SKM-1 treated with dmso at 0.1 percent for 144 hours (cell line): Measurements from ENCODE around the gene AGAP1.
A peak's percentile ranks its signal among the peaks of the same experiment; 100 is the strongest.
"Not testable (repeated sequence)": the region's sequence is repeated elsewhere in the genome, so short reads cannot be mapped to it uniquely, and the experiment has no call there.

Source experiments
- DNase-seq: peaks from one replicate; lab custom pipeline; 2025; ENCODE audit not compliant: unreplicated experiment; lab: John Stamatoyannopoulos, UW

Gene AGAP1

DNA sequence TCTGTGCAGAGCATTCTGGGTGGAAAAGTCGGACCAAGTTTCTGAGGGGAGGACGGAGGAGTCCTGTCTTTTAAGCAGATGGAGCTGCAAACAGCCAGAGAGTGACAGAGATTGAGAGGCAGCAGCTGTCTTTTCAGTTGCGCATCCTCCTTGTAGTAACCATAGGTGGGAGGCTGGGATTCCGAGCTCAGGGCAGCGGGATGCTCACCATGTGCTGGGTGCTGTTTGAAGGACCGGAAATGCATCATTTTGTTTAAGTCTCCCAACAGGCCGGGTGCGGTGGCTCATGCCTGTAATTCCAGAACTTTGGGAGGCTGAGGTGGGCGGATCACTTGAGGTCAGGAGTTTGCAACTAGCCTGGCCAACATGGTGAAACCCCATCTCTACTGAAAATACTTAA, 93.4 kb downstream of the AGAP1 start:
- no peak for DNase-seq

DNA sequence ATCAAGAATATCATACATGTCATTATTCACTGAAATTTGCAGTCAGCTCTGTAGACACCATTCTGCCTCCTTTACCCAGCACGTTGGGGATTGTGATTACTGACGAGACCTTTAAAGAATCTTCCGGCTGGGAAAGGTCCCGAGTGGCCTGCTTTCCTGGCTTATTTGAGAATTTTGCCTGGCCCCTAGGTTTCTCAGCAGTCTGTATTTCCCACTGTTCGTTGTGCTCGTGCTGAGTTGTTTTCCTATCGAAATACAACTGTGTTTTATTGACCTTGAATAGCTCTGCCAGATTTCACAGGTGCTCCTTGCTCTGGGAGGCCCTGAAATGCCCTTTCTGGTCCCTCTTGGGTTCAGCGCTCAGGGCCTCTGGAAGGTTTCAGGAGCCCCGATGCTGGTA, 94.9 kb downstream of the AGAP1 start:
- no peak for DNase-seq

DNA sequence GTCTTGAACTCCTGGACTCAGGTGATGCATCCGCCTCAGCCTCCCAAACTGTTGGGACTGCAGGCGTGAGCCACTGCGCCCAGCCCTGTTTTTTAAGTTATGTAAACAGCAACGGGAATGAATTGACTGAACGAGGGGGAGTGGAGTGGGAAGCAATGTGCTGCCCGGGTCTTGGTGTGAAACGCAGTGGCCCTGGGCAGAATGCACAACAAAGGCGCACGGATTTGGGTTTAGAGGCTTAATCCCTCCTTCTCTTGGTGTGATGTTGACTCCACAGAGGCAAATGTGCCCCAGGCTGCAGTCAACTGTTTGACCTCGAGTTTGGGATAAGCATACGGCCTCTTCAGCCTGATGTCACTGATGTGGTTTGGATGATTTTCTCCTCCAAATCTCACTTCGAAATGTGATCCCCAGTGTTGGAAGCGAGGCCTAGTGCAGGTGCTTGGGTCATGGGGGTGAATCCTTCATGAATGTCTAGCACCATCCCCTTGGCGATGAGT, 97.4 kb downstream of the AGAP1 start:
- DNase-seq: no peak

DNA sequence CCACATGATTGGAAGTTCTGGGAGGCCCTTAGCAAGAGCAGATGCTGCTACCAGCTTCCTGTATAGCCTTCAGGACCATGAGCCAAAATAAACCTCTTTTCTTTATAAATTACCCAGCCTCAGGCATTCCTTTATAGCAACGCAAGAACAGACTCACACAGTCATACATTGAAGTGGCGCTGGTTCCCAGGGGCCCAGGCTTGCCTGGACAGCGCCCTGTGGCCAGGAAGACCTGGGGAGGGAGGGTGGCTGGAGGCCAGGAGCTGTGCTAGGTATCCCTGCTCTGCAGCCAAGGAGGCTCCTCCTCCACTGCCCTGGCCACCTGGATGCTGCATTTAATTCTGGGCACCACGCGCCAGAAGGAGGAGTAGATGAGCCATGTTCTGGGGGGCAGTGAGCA, 98.1 kb downstream of the AGAP1 start:
- DNase-seq: no peak

DNA sequence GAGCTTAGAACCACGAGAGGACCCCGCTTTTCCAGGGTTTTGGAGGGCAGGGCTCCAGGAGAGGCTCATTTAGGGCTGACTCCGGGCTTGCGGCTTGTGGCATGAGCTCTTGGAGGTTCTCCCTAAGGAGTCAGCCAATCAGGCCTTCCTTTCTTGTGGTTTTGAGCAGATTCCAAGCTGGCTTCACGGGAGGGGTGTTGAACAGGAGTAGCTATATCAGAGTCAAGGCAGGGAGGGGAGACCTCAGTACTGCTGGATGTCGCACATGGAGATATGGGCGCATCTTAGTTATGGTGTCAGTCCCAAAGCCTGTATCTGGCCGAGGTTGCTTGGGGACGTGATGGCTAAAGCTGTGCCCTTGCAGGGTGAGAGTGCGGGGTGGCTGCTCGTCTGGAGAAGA, 98.6 kb downstream of the AGAP1 start:
- DNase-seq: no peak

DNA sequence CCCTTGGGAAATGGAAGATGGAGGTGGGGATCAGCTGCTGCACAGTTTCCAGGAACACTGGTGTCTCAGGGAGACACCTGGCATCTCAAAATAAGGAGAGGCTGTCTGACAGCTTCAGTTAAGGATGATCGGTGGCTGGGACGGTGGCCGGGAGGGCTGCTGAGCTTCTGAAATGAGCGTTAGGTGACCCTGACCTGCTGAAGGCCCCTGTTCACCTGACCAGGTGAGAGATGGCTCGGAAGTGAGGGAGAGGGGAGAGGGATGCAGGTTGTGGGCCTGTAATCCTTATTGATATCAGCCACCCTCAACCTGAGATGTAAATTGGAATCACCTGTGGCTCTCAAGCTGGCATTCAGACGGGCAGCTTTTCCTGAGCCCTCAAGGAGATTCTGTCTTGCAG, 99.0 kb downstream of the AGAP1 start:
- no peak for DNase-seq

DNA sequence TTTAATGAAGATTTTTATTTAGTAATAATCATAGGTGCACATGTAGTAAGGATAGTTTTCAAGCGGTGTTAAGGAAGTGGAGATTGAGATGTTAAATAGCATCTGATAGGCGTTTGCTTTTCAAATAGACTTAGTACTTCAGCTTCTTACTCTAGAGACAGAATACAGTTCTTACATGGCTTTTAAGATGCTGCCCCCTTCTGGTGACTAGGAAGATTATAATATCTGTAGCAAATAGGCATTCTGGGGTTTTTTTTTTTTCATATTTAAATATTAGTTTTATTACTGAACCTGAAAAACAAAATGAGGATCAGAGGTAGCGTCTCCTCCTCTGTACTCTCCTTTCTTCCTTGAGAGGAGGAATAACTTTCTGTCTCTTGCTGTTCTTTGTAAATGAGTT, 100.2 kb downstream of the AGAP1 start:
- peak; percentile 68 for DNase-seq

DNA sequence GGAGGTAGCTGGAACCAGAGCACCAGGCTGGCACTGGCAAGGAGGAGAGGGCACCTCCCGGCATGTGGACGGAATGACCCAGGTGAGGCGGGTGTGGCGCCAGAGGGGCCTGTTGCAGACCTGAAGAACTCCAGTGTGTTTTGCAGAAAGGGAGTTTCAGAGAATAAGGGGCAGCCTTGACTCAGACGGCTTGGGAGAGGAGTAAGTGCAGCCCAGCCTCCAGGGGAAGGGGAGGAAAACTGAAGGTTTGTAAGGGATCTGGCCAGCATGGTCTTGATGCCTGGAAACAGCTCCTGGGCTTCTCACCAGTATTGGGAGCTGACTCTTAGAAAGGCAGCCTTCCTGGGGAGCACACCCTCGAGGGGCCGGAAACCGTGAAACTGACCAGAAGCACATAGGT, 101.1 kb downstream of the AGAP1 start:
- DNase-seq: no peak

DNA sequence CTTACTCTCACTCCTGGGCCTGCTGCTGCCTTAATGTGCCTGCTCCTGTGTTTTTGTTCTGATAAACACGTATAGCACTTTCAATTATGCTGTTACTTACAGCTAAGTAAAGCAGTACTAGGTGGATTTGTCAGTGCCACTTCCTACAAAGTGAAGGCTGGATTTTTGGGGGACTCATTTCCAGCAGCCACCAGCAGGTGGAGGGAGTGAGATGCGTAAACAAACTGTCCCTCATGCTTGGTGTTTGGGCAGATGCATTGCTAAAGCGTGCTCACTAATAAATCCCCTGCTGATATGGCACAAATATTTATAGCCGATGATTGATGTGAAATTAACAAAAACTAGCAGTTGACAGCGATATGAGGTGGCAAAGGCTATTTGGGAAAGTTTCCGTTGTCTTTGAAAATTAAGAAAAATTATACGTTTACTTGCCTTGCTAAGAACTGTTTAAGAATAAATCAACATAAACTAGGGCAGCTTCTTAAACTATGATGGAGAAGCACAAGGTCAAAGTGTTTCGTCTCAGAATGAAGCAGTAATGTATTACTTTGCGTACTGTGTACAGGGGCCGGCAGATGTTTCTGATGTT, 101.7 kb downstream of the AGAP1 start:
- DNase-seq: peak; percentile 33

DNA sequence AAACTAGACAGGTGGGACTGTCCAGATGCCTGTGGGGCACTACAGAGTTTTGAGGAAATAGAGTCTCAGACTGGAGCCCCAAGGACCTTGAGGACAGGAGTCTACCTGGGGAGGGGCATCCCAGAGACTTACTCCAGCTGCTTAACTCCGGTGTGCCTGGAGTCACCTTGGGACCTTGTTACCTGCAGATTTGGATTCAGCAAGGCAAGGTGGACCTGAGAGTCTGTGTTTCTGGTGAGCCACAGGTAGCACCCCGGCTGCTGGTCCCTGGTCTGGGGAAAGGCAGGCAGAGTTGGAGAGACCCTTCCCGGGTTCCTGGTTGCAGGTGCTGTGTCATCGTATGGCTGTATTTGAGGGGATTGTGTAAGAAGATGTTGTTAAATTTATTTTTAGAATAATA, 102.4 kb downstream of the AGAP1 start:
- no peak for DNase-seq

DNA sequence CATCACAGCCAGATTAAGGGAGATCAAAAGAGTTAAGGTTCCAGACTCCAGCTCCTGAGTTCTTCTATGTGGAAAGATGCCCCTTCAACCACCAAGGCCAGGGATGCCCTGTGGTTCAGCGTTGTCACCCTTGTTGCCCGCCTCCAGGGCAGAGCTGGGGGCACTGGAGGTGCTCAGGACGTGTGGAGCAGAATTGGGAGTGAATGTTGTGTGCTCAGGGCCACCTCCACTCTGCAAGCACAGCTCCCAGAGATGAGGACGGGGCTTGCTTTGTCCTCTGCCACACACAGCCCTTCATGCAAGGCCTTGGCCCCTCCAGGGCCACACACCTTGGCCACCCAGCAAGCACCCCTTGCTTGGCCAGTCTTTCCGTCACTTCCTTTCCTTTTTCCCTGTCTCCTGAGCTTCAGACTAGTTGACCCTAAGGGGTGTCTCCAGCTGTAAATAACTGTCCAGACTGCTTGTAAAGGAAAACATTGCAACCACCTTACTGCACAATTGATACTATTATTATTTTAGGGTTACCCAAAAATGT, 103.3 kb downstream of the AGAP1 start:
- no peak for DNase-seq

DNA sequence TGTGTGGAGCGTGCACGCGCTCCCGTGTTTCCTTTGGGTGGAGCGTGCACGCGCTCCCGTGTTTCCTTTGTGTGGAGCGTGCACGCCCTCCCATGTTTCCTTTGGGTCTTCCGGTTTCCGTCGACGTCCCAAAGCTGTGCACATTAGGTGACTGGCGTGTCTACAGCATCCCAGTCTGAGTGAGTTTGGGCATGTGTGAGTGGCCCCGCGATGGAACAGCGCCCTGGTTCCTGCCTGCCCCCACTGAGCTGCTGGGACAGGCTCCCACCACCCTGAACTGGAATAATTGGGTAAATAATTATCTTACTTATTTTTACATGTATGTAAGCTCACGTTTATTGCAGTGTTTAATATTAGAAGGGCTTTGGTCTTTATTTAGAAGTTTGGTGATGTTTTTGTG, 104.2 kb downstream of the AGAP1 start:
- DNase-seq: no peak

DNA sequence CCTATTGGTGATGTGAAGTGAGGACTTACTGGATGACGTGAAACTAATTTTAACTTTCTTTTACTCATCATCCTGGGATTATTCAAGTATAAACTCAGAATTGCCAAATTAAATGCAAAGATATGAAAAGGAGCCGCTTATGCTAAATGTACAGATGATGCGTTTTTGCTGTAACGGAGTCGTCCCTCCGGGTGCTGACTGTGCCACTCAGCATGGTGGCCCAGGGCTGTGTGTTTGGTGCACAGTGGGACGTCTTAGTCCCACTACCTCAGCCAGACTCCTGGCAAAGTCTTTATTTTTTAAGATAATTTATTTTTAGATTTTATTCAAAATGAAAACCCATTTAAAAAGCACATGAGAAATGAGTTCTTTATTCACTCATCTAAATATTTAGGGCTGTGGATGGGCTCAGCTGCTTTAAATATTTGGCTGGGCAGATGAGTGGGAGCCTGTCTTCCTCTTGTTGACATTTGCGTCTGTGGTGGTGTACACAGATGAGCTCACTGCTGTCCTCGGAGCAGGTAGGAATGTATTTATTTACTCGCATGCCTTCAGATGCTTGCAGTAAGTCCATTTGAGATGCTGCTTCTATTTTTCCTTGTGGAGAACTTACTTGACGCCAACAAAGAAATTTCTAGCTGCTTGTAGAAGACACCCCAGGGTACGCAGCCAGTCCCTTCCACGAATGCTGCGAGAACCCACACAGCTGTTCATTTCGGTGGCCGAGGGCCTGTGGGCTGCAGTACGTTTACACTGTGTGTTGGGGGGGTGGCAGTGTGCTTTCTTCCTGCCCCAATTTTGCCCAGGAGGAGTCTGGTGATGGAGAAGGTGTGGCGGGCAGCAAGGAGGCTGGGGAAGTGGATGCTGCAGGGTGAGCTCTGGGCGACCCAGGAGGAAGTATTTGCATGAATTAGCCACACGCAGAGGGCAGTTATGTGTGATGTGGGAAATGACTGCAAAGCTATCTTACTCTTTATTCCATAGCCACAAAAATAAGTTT, 105.0 kb downstream of the AGAP1 start:
- no peak for DNase-seq

DNA sequence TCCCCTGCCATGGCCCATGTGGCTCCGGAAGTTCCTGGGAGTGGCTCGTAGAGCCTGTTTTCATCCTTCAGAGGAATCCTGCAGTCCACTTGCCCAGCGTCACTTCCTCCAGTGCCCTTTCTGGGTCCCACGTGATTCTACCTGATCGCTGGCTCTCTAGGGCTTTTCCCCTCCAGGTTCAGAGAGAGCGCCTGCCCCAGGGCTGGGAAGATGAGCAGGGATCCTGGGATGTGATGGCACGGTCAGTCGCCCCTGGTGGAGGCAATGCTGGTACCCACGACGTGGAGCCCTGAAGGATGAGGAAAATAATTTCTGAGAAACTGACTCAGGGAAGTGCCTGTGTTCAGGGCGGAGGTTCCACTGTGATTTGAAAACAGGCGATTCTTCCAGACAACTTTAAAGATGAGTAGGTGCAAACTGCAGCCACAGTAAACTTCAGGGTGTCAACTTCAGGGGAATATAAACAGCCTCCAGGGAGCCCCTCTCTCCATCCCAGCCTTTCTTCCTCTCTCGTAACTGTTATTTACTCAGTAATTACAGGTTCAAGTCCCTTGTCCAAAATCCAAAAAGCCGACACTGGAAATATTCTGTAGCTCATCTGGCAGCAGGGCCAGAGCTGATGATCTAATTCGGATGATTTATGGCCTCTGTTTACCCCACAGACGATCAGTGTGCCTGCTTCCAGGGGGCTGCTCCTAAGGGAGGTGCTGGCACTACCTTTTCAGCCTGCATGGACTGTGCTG, 105.9 kb downstream of the AGAP1 start:
- no peak for DNase-seq

DNA sequence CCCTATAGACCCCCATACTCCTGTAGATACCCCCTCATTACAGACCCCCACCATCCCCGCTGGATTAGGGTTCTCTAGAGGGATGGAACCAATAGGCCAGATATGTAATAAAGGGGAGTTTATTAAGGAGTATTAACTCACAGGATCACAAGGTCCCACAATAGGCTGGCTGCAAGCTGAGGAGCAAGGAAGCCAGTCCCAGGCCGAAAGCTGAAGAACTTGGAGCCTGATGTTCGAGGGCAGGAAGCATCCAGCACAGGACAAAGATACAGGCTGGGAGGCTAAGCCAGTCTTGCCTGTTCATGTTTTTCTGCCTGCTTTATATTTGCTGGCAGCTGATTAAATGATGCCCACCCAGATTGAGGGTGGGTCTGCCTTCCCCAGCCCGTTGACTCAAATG, 106.6 kb downstream of the AGAP1 start:
- no peak for DNase-seq

DNA sequence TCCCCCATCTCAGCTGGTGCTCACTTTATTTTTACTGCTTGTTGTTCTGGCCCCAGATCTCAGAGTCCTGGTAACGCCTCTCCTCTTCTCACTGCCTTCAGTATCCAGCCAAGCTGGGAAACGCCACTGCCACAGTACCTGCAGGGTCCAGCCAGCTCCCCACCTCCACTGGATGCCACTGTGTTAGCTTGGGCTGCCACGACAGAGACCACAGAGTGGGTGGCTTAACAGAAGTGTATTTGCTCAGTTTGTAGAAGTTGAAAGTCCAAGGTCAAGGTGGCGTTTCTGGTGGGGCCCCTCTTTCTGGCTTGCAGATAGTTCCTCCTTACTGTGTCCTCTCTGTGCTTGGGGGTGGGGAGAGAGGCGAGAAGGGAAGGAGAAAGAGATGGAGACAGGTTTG, 107.1 kb downstream of the AGAP1 start:
- peak; percentile 70 for DNase-seq

DNA sequence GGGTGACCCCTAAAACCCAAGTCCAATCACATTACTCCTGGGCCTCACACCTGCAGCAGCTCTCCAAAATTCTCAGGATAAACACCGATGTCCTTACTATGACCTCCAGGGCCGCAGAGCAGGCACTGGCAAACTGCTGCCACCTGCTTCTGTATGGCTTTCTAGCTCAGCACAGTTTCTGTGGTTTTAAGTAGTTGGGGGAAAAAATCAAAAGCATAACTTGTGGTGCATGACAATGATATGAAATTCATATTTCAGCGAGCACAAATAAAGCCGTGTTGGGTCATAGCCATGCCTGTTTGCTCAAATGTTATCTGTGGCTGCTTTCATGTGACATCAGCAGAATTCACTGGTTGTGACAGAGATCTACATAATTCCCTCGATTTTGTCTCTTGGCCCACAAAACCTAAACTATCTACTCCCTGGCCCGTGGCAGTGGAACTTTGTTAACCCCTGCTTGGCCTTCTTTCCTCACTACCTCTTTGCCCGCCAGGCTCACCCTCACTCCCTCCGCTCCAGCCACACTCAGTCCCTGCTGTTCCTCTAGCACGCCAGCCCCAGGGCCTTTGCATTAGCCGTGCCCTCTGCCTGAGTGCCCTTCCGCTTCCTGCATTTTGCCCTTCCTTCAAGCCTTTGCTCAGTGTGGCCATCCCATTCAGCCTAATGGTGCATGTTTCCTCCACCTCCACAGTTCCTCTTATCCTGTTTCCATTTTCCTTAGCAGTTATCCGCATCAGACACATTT, 108.3 kb downstream of the AGAP1 start:
- no peak for DNase-seq

DNA sequence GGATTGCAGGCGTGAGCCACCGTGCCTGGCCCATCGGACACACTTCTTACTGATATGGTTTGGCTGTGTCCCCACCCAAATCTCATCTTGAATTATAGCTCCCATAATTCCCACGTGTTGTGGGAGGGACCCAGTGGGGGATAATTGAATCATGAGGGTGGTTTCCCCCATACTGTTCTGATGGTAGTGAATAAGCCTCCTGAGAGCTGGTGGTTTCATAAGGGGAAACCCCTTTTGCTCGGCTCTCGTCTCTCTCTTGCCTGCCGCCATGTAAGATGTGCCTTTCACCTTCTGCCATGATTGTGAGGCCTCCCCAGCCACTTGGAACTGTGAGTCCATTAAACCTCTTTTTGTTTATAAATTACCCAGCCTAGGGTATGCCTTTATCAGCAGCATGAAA, 109.1 kb downstream of the AGAP1 start:
- not testable (repeated sequence) for DNase-seq

DNA sequence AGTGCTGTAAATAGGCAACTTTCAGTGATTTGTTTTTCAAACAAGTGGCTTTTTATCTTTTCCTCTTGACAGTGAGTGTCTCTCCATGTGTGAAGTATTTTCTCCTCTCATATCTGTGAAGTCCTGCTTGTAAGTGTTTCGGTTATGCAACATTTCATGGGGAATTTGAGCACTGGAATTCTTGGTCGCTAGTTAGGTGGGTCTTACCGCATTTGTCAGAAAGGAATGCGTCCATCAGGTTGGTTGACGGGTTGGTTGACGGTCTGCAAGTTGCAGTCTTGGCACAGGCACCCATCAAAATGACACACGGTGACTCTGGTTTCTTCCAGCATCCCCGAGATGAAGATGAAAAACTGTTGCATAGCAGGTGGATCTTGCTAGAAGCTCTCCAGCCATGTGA, 109.8 kb downstream of the AGAP1 start:
- no peak for DNase-seq

DNA sequence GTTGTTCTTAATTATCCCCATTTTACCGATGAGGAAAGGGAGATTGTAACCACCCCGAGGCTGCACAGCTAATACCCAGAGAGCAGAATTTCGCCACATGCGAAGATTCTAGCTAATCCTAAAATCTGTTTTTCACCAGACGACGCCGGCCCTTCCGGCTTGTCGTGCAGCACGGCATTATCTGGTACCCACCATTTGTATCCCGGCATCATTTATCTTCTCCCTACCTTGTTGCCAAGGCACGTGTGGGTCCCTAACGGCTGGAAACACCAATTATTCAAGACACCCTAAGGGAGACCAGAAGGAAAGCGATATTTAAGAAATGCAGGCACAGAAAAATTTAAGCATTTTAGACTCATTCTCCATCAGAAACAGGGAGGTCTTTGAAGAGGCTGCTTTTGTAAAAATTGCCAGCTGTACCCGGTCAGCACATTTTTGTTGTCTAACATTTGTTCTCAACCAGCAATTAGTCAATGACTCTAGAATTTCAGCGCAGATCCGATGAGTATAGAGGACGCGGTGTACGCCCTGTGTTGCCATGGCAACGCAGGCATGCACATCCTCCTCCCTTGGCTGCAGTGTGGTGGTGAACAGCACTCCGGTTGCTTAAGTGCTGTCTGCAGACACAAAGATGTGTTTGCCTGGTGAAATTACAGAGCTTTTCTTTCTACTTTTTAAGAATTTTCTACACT, 111.6 kb downstream of the AGAP1 start:
- DNase-seq: no peak
